ENCODE measurements around the gene ALPK1. TPM values are rescaled to one million over a fixed set of nuclear protein-coding genes. Genes with fewer than 3 reads are reported as not detected.
A peak's percentile ranks its signal among the peaks of the same experiment; 100 is the strongest.

ALPK1 gene
- total and polyA plus RNA-seq, 2 experiments from 2014 or later, result 0.10 to 0.49 TPM

- TF ChIP-seq POLR2AphosphoS5 (IDR thresholded peaks at IDR 0.05; ENCODE audit: low read depth) (no peak), NANOG (IDR thresholded peaks at IDR 0.05; ENCODE audit: borderline replicate concordance) (no peak), EZH2 (IDR thresholded peaks at IDR 0.05; ENCODE audit: low read depth, unreplicated experiment) (no peak), STAT1 (IDR thresholded peaks at IDR 0.05; ENCODE audit: unreplicated experiment) (no peak), ZNF462 (CRISPR knock-in tag; IDR thresholded peaks at IDR 0.05) (no peak)
- TF ChIP-seq, protein P1, sequence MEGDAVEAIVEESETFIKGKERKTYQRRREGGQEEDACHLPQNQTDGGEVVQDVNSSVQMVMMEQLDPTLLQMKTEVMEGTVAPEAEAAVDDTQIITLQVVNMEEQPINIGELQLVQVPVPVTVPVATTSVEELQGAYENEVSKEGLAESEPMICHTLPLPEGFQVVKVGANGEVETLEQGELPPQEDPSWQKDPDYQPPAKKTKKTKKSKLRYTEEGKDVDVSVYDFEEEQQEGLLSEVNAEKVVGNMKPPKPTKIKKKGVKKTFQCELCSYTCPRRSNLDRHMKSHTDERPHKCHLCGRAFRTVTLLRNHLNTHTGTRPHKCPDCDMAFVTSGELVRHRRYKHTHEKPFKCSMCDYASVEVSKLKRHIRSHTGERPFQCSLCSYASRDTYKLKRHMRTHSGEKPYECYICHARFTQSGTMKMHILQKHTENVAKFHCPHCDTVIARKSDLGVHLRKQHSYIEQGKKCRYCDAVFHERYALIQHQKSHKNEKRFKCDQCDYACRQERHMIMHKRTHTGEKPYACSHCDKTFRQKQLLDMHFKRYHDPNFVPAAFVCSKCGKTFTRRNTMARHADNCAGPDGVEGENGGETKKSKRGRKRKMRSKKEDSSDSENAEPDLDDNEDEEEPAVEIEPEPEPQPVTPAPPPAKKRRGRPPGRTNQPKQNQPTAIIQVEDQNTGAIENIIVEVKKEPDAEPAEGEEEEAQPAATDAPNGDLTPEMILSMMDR (conservative IDR thresholded peaks at IDR 0.05; ENCODE audit: low read depth in 2 of 2), result no peak
- TF ChIP-seq, protein P2, sequence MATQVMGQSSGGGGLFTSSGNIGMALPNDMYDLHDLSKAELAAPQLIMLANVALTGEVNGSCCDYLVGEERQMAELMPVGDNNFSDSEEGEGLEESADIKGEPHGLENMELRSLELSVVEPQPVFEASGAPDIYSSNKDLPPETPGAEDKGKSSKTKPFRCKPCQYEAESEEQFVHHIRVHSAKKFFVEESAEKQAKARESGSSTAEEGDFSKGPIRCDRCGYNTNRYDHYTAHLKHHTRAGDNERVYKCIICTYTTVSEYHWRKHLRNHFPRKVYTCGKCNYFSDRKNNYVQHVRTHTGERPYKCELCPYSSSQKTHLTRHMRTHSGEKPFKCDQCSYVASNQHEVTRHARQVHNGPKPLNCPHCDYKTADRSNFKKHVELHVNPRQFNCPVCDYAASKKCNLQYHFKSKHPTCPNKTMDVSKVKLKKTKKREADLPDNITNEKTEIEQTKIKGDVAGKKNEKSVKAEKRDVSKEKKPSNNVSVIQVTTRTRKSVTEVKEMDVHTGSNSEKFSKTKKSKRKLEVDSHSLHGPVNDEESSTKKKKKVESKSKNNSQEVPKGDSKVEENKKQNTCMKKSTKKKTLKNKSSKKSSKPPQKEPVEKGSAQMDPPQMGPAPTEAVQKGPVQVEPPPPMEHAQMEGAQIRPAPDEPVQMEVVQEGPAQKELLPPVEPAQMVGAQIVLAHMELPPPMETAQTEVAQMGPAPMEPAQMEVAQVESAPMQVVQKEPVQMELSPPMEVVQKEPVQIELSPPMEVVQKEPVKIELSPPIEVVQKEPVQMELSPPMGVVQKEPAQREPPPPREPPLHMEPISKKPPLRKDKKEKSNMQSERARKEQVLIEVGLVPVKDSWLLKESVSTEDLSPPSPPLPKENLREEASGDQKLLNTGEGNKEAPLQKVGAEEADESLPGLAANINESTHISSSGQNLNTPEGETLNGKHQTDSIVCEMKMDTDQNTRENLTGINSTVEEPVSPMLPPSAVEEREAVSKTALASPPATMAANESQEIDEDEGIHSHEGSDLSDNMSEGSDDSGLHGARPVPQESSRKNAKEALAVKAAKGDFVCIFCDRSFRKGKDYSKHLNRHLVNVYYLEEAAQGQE (IDR thresholded peaks at IDR 0.05; ENCODE audit: unreplicated experiment), result no peak
- ATAC-seq, result no peak
- Mint-ChIP-seq H3K4me3 (no peak overlapping the region), H3K4me1 (no peaks in the 10 kb centered on the region; the same call in 2 of the 3 replicates), H3K27ac (no peak overlapping the region), H3K9me3 (no peaks in the 10 kb centered on the region), H3K36me3 (ENCODE audit: low read depth) (no peaks in the 10 kb centered on the region), H3K27me3 (ENCODE audit: insufficient read depth, low read depth, poor library complexity) (no peaks in the 10 kb centered on the region)
- Histone ChIP-seq H3K27ac (ENCODE audit: low read depth) (no peak overlapping the region), H3K4me2 (peak overlapping the region; percentile 5; the same call in 1 of the 2 replicates), H3K27me3 (ENCODE audit: insufficient read depth) (no peaks in the 10 kb centered on the region), H3K36me3 (ENCODE audit: insufficient read depth) (no peaks in the 10 kb centered on the region), H3K79me2 (replicated peaks; ENCODE audit: insufficient read depth) (no peaks in the 10 kb centered on the region), H4K20me1 (replicated peaks; ENCODE audit: insufficient read depth) (no peaks in the 10 kb centered on the region), H3K4me3 (no peak overlapping the region), H3K9me2 (ENCODE audit: insufficient read depth) (peaks cover 3% of the 10 kb centered on the region; the same call in 1 of the 2 replicates), H2AFZ (no peak overlapping the region), H3F3A (replicated peaks; ENCODE audit: low read depth) (no peaks in the 10 kb centered on the region), H3K4me1 (ENCODE audit: insufficient read depth) (peaks cover 7% of the 10 kb centered on the region; the same call in 1 of the 2 replicates)
- DNase-seq (ENCODE audit: low spot score), result no peak
Observed at GRCh38 chr4:112370466-112370865, 73.3 kb downstream of the ALPK1 start.

All from GM23338 (cell line).